ENCODE data around the gene ICE2. TPM values are rescaled to one million over a fixed set of nuclear protein-coding genes. Genes with fewer than 3 reads are reported as not detected.

Gene ICE2
- total RNA-seq, 1 experiment from 2014 or later, result 62.8 TPM

GRCh38 chr15:60519218-60519617, 40.3 kb upstream of the ICE2 start:
- ATAC-seq (no peak), DNase-seq (ENCODE audit: low read depth, low spot score) (no peak)
- Histone ChIP-seq H3K4me3 (replicated peaks in 1 of 2; ENCODE audit: low read depth in 1 of 2, low read length in 2 of 2) (no peak overlapping the region), H3K27ac (ENCODE audit: low read depth, low read length) (no peak overlapping the region), H3K36me3 (ENCODE audit: control insufficient read depth in 1 of 2, insufficient read depth in 2 of 2, low read length in 2 of 2) (no peaks in the 10 kb centered on the region), H3K4me1 (ENCODE audit: control insufficient read depth in 1 of 2, insufficient read depth in 2 of 2, low read length in 2 of 2) (peaks cover 3 to 15% of the 10 kb centered on the region in 2 experiments; a peak in 2 of 4 replicates), H3K27me3 (ENCODE audit: insufficient read depth, low read length) (no peaks in the 10 kb centered on the region), H3K4me2 (ENCODE audit: low read length) (no peak overlapping the region), H3K79me2 (ENCODE audit: insufficient read depth, low read length) (no peaks in the 10 kb centered on the region), H4K20me1 (ENCODE audit: insufficient read depth) (no peaks in the 10 kb centered on the region), H3K9me2 (ENCODE audit: insufficient read depth) (no peaks in the 10 kb centered on the region), H3K9me3 (ENCODE audit: control insufficient read depth in 1 of 2, insufficient read depth in 1 of 2, low read depth in 1 of 2, low read length in 2 of 2) (no peaks in the 10 kb centered on the region), H3K9ac (ENCODE audit: low read length) (no peak overlapping the region), H2AFZ (ENCODE audit: low read depth, low read length, poor library complexity, severe bottlenecking) (no peak overlapping the region)
- no TSS peak for BruUV-seq (replicated peaks)
- CTCF ChIA-PET, result interaction anchor here (2.7 to 3.3 kb wide), 3 partner anchors 10 to 192 kb away, joined by 18 to 76 read pairs (median 28); no protein-coding TSS in a partner anchor
- RAD21 ChIA-PET (ENCODE audit: low non-redundant PET in 1 of 2, low total read pairs in 2 of 2, uncharacterized antibody in 2 of 2, unreplicated experiment in 2 of 2), result no interaction called here
- intact Hi-C loops (cut with micrococcal nuclease), result no loop called here
- POLR2A ChIA-PET, result no interaction called here
- TF ChIP-seq POLR2AphosphoS5 (IDR thresholded peaks at IDR 0.05; ENCODE audit: low read depth, low read length), result no peak
- TF ChIP-seq ZFX (IDR thresholded peaks at IDR 0.05), result no peak
- no peak for TF ChIP-seq REST (IDR thresholded peaks at IDR 0.05; ENCODE audit: low read depth)
- TF ChIP-seq SP1 (IDR thresholded peaks at IDR 0.05; ENCODE audit: low read depth), result no peak
- no peak for TF ChIP-seq ZBTB33 (IDR thresholded peaks at IDR 0.05; ENCODE audit: extremely low read depth, insufficient replicate concordance, low read length)
- no peak for TF ChIP-seq CTCF (IDR thresholded peaks at IDR 0.05 in 2 of 3, conservative IDR thresholded peaks at IDR 0.05 in 1 of 3; ENCODE audit: borderline replicate concordance in 1 of 3, insufficient read depth in 1 of 3, low read depth in 2 of 3, low read length in 2 of 3)

All from HCT116 (cell line).